ENCODE measurements around the gene OXNAD1. TPM values are rescaled to one million over a fixed set of nuclear protein-coding genes. Genes with fewer than 3 reads are reported as not detected.

OXNAD1 gene
- total and polyA plus RNA-seq, 10 of the 15 experiments (the other 5 are each of a cell fraction or from before 2014, with no cell fraction given), result 5.6 to 27.8 (median 16.2) TPM

DNA sequence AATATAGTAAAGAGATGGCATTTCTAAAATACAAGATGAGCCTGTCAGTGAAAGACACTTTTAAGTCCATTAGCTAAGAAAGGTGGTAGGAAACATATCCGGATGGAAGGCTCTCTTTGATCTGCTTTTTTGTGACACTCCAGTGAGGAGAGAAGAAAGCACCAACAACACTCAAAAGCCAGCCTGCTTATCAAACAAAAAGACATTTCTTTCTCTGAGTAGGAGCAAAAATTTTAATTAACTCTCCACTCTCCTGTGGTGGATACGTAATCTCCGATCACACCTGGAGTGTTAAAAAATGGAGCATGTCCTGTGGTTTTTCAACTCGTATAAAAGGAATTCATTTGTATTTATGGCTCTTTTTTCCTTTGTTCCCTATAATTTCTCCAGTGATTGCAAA lies 65.3 kb downstream of the OXNAD1 start:
- Histone ChIP-seq H3K79me2 (ENCODE audit: control insufficient read depth, insufficient read depth, low read length) (peaks cover 3% of the 10 kb centered on the region), H3K36me3 (ENCODE audit: control insufficient read depth in 2 of 2, insufficient read depth in 2 of 2, low read length in 1 of 2) (peaks cover 21 to 55% of the 10 kb centered on the region in 2 experiments), H3K4me1 (ENCODE audit: control insufficient read depth, insufficient read depth, low read length) (no peaks in the 10 kb centered on the region), H4K20me1 (ENCODE audit: control insufficient read depth, insufficient read depth) (no peaks in the 10 kb centered on the region), H3K9me3 (replicated peaks; ENCODE audit: control insufficient read depth, insufficient read depth, low read length) (peaks cover 2% of the 10 kb centered on the region; the same call in 1 of the 3 replicates), H2AFZ (ENCODE audit: control insufficient read depth, low read depth, low read length) (no peak overlapping the region), H3K9ac (ENCODE audit: control insufficient read depth, insufficient read depth, low read length) (no peak overlapping the region), H3K4me3 (no peak overlapping the region), H3K27me3 (replicated peaks in 1 of 2; ENCODE audit: control insufficient read depth in 2 of 2, insufficient read depth in 2 of 2, low read length in 1 of 2) (no peaks in the 10 kb centered on the region), H3K27ac (ENCODE audit: control insufficient read depth, insufficient read depth) (no peak overlapping the region), H3K4me2 (ENCODE audit: control insufficient read depth, insufficient read depth) (no peak overlapping the region)
- intact Hi-C loops (cut with micrococcal nuclease; ENCODE audit: unreplicated experiment) (no loop called here), in situ Hi-C loops (cut with MboI) (no loop called here)
- ChIA-PET CTCF (interaction anchor here (1.2 to 1.3 kb wide), 2 partner anchors 10 to 63 kb away, joined by 3 read pairs; no protein-coding TSS in a partner anchor), RAD21 (ENCODE audit: unreplicated experiment) (no interaction called here), POLR2A (no interaction called here), SMC1A (ENCODE audit: uncharacterized antibody, unreplicated experiment) (no interaction called here)
- no TSS peak for BruUV-seq (replicated peaks)
- FAIRE-seq (peak; percentile 18), ATAC-seq (no peak), DNase-seq (ENCODE audit: low read depth, low spot score) (no peak)
- WGBS (ENCODE audit: insufficient coverage, insufficient replicate concordance, low lambda C conversion rate, missing lambda C conversion rate), result 94% methylated on average over 4 of the region's 4 CpGs
- TF ChIP-seq BMI1 (IDR thresholded peaks at IDR 0.05; ENCODE audit: borderline replicate concordance) (no peak), TCF3 (IDR thresholded peaks at IDR 0.05; ENCODE audit: borderline replicate concordance, insufficient read depth, low read depth, low read length) (no peak), ESRRA (IDR thresholded peaks at IDR 0.05; ENCODE audit: low read length) (no peak), GATAD2B (conservative IDR thresholded peaks at IDR 0.05; ENCODE audit: low read depth) (no peak), HDAC2 (IDR thresholded peaks at IDR 0.05) (no peak), IKZF1 (conservative IDR thresholded peaks at IDR 0.05) (no peak), NFYA (IDR thresholded peaks at IDR 0.05; ENCODE audit: borderline replicate concordance, low read depth, low read length) (no peak), SUPT20H (IDR thresholded peaks at IDR 0.05; ENCODE audit: borderline replicate concordance, control insufficient read depth, low read depth, low read length) (no peak), RBBP5 (conservative IDR thresholded peaks at IDR 0.05) (no peak), NR2C2 (IDR thresholded peaks at IDR 0.05; ENCODE audit: borderline replicate concordance, control insufficient read depth, insufficient read length, low read depth) (no peak)
- TF ChIP-seq, protein P1, sequence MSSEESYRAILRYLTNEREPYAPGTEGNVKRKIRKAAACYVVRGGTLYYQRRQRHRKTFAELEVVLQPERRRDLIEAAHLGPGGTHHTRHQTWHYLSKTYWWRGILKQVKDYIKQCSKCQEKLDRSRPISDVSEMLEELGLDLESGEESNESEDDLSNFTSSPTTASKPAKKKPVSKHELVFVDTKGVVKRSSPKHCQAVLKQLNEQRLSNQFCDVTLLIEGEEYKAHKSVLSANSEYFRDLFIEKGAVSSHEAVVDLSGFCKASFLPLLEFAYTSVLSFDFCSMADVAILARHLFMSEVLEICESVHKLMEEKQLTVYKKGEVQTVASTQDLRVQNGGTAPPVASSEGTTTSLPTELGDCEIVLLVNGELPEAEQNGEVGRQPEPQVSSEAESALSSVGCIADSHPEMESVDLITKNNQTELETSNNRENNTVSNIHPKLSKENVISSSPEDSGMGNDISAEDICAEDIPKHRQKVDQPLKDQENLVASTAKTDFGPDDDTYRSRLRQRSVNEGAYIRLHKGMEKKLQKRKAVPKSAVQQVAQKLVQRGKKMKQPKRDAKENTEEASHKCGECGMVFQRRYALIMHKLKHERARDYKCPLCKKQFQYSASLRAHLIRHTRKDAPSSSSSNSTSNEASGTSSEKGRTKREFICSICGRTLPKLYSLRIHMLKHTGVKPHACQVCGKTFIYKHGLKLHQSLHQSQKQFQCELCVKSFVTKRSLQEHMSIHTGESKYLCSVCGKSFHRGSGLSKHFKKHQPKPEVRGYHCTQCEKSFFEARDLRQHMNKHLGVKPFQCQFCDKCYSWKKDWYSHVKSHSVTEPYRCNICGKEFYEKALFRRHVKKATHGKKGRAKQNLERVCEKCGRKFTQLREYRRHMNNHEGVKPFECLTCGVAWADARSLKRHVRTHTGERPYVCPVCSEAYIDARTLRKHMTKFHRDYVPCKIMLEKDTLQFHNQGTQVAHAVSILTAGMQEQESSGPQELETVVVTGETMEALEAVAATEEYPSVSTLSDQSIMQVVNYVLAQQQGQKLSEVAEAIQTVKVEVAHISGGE (CRISPR knock-in tag; IDR thresholded peaks at IDR 0.05), result no peak
